Measurements from ENCODE around the gene PLEKHJ1.

DNA sequence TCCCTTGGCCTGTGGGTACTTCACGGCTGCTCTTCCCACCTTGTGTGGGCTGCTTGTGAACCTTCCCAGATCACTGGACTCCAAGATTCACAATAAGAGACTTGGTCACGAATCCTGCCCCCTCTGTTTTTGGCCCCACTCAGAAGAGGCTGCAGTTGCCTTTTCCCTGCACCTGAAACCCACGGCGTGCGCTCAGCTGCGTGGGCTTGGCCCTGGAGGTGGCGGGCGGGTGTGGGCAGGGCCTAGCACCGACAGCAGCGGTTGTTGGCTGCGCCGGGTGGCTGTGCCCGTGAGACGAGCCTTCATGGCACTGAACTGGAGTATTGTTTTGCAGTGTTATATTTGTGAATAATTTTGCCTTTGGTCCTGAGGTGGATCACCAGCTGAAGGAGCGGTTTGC is 33.8 kb downstream of the PLEKHJ1 start:
- no peak for TF ChIP-seq POLR2A (IDR thresholded peaks at IDR 0.05)
- TF ChIP-seq, protein P1, sequence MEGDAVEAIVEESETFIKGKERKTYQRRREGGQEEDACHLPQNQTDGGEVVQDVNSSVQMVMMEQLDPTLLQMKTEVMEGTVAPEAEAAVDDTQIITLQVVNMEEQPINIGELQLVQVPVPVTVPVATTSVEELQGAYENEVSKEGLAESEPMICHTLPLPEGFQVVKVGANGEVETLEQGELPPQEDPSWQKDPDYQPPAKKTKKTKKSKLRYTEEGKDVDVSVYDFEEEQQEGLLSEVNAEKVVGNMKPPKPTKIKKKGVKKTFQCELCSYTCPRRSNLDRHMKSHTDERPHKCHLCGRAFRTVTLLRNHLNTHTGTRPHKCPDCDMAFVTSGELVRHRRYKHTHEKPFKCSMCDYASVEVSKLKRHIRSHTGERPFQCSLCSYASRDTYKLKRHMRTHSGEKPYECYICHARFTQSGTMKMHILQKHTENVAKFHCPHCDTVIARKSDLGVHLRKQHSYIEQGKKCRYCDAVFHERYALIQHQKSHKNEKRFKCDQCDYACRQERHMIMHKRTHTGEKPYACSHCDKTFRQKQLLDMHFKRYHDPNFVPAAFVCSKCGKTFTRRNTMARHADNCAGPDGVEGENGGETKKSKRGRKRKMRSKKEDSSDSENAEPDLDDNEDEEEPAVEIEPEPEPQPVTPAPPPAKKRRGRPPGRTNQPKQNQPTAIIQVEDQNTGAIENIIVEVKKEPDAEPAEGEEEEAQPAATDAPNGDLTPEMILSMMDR (IDR thresholded peaks at IDR 0.05) = no peak
